Measurements from ENCODE around the gene LRRC28. TPM values are rescaled to one million over a fixed set of nuclear protein-coding genes. Genes with fewer than 3 reads are reported as not detected.

The LRRC28 gene
- total RNA-seq, 1 experiment from 2014 or later: 21.4 TPM

GRCh38 chr15:99432271-99433025 lies 181.2 kb downstream of the LRRC28 start:
- Histone ChIP-seq H3K9me2 (ENCODE audit: insufficient read depth) (no peaks in the 10 kb centered on the region), H3K4me2 (ENCODE audit: low read length) (peak overlapping the region; percentile 74), H2AFZ (ENCODE audit: low read depth, low read length, poor library complexity, severe bottlenecking) (no peak overlapping the region), H3K36me3 (ENCODE audit: control insufficient read depth in 1 of 2, insufficient read depth in 2 of 2, low read length in 2 of 2) (no peaks in the 10 kb centered on the region), H3K27ac (ENCODE audit: low read depth, low read length) (peak overlapping the region; percentile 46; the same call in 1 of the 2 replicates), H4K20me1 (ENCODE audit: insufficient read depth) (no peaks in the 10 kb centered on the region), H3K9ac (ENCODE audit: low read length) (no peak overlapping the region), H3K27me3 (ENCODE audit: insufficient read depth, low read length) (no peaks in the 10 kb centered on the region), H3K79me2 (ENCODE audit: insufficient read depth, low read length) (no peaks in the 10 kb centered on the region), H3K4me1 (ENCODE audit: control insufficient read depth in 1 of 2, insufficient read depth in 2 of 2, low read length in 2 of 2) (peaks cover 32 to 37% of the 10 kb centered on the region in 2 experiments), H3K4me3 (replicated peaks in 1 of 2; ENCODE audit: low read depth in 1 of 2, low read length in 2 of 2) (no peak overlapping the region), H3K9me3 (ENCODE audit: control insufficient read depth in 1 of 2, insufficient read depth in 1 of 2, low read depth in 1 of 2, low read length in 2 of 2) (no peaks in the 10 kb centered on the region)
- CTCF ChIA-PET: no interaction called here
- no TSS peak for BruUV-seq (replicated peaks)
- POLR2A ChIA-PET: interaction anchor here (0.8 kb wide), 1 partner anchor 13 kb away, joined by 3 read pairs; no protein-coding TSS in a partner anchor
- RAD21 ChIA-PET (ENCODE audit: low non-redundant PET in 1 of 2, low total read pairs in 2 of 2, uncharacterized antibody in 2 of 2, unreplicated experiment in 2 of 2): no interaction called here
- TF ChIP-seq CTCF (IDR thresholded peaks at IDR 0.05 in 2 of 3, conservative IDR thresholded peaks at IDR 0.05 in 1 of 3; ENCODE audit: borderline replicate concordance in 1 of 3, insufficient read depth in 1 of 3, low read depth in 2 of 3, low read length in 2 of 3): no peak
- no peak for TF ChIP-seq SIN3A (IDR thresholded peaks at IDR 0.05; ENCODE audit: low read depth)
- no peak for TF ChIP-seq POLR2A (IDR thresholded peaks at IDR 0.05; ENCODE audit: borderline replicate concordance, extremely low read depth, insufficient read depth, insufficient read length)
- no peak for TF ChIP-seq JUND (IDR thresholded peaks at IDR 0.05)
- no peak for TF ChIP-seq ELF1 (IDR thresholded peaks at IDR 0.05; ENCODE audit: borderline replicate concordance, low read depth)
- TF ChIP-seq ZBTB33 (IDR thresholded peaks at IDR 0.05; ENCODE audit: extremely low read depth, insufficient replicate concordance, low read length): no peak
- TF ChIP-seq ZNF274 (IDR thresholded peaks at IDR 0.05; ENCODE audit: low read depth, low read length): no peak
- TF ChIP-seq CBX3 (IDR thresholded peaks at IDR 0.05; ENCODE audit: low read depth): no peak
- TF ChIP-seq REST (IDR thresholded peaks at IDR 0.05; ENCODE audit: low read depth): no peak
- no peak for TF ChIP-seq FOSL1 (IDR thresholded peaks at IDR 0.05; ENCODE audit: low read depth)
- TF ChIP-seq TCF7L2 (IDR thresholded peaks at IDR 0.05; ENCODE audit: borderline replicate concordance, extremely low read depth, insufficient read depth, insufficient read length): no peak
- TF ChIP-seq ATF3 (IDR thresholded peaks at IDR 0.05): no peak
- TF ChIP-seq EZH2 (IDR thresholded peaks at IDR 0.05): no peak
- no peak for TF ChIP-seq YY1 (IDR thresholded peaks at IDR 0.05; ENCODE audit: extremely low read depth, insufficient replicate concordance, low read depth, low read length)
- no peak for TF ChIP-seq EGR1 (IDR thresholded peaks at IDR 0.05; ENCODE audit: low read depth)
- no peak for TF ChIP-seq POLR2AphosphoS5 (IDR thresholded peaks at IDR 0.05; ENCODE audit: low read depth, low read length)
- no peak for DNase-seq (ENCODE audit: low read depth, low spot score)
- no peak for ATAC-seq
- intact Hi-C loops (cut with micrococcal nuclease): no loop called here

All from HCT116 (cell line).